Calu3 (cell line): ENCODE data around the gene PTPRN2. TPM values are rescaled to one million over a fixed set of nuclear protein-coding genes. Genes with fewer than 3 reads are reported as not detected.

ENCODE experiments used
- BruUV-seq: library from RNA; stranded (reverse); fragments of 400-500 nt; replicated peaks from 2 replicates; lab custom pipeline; 2021; lab: Mats Ljungman, UMichigan
- CTCF ChIA-PET: fragments of 300-600 bp; sonication (Branson Sonifier 250); formaldehyde crosslinking; loops from one replicate; lab custom pipeline; 2022; ENCODE audit warnings: antibody characterized with exemption; lab: Charles Lee
- DNase-seq: peaks from one replicate; pipeline ENCODE4 v3.0.0; 2022
- H3K27ac Mint-ChIP-seq: one replicate; pipeline ENCODE4 v1.8.0; 2022; ENCODE audit warnings: mixed read lengths; ENCODE audit not compliant: unreplicated experiment
- H3K27me3 Mint-ChIP-seq: one replicate; pipeline ENCODE4 v1.8.0; 2022; ENCODE audit warnings: mixed read lengths; ENCODE audit not compliant: unreplicated experiment
- H3K36me3 Mint-ChIP-seq: one replicate; pipeline ENCODE4 v1.8.0; 2022; ENCODE audit warnings: mild to moderate bottlenecking, moderate library complexity, mixed read lengths; ENCODE audit not compliant: insufficient read depth, unreplicated experiment
- H3K4me1 Mint-ChIP-seq: one replicate; pipeline ENCODE4 v1.8.0; 2022; ENCODE audit warnings: mild to moderate bottlenecking, low read depth, mixed read lengths; ENCODE audit not compliant: unreplicated experiment
- H3K4me3 Mint-ChIP-seq: one replicate; pipeline ENCODE4 v1.8.0; 2022; ENCODE audit warnings: mild to moderate bottlenecking, low read depth, moderate library complexity, mixed read lengths; ENCODE audit not compliant: unreplicated experiment
- H3K9me3 Mint-ChIP-seq: one replicate; pipeline ENCODE4 v1.8.0; 2022; ENCODE audit warnings: low read depth, mixed read lengths; ENCODE audit not compliant: unreplicated experiment
- CTCF ChIP-seq: fragments of 200-600 bp; IDR thresholded peaks from one replicate; pipeline ENCODE4 v1.8.0; 2022; ENCODE audit warnings: antibody characterized with exemption; ENCODE audit not compliant: unreplicated experiment
- intact Hi-C: fragments of 100-400 bp; cut with micrococcal nuclease; formaldehyde crosslinking; loops from one replicate; pipeline ENCODE4 v1.10.0; 2022; ENCODE audit not compliant: unreplicated experiment
- total RNA-seq: library from RNA; stranded (reverse); gene quantifications from 2 replicates; pipeline ENCODE4 v1.2.3, GENCODE V29; 2022

PTPRN2 gene
- total RNA-seq, 1 experiment from 2014 or later = 2.0 TPM

- BruUV-seq = no TSS peak
- TF ChIP-seq CTCF = no peak
Measured at GRCh38 chr7:157576415-157576814, 1011.2 kb downstream of the PTPRN2 start.

GRCh38 chr7:157575777-157576176 lies 1011.8 kb downstream of the PTPRN2 start:
- CTCF ChIA-PET = no interaction called here
- no TSS peak for BruUV-seq
- H3K4me3 Mint-ChIP-seq = no peak overlapping the region
- intact Hi-C loops = no loop called here
- TF ChIP-seq CTCF = no peak
- H3K27ac Mint-ChIP-seq = no peak overlapping the region
- H3K36me3 Mint-ChIP-seq = no peaks in the 10 kb centered on the region
- H3K4me1 Mint-ChIP-seq = no peaks in the 10 kb centered on the region
- no peaks in the 10 kb centered on the region for H3K9me3 Mint-ChIP-seq
- no peaks in the 10 kb centered on the region for H3K27me3 Mint-ChIP-seq
- DNase-seq = no peak

More at GRCh38 chr7:157576415-157576814, 1011.2 kb downstream of the PTPRN2 start:
- Mint-ChIP-seq H3K9me3 (no peaks in the 10 kb centered on the region), H3K4me1 (no peaks in the 10 kb centered on the region), H3K27ac (no peak overlapping the region), H3K36me3 (no peaks in the 10 kb centered on the region), H3K4me3 (no peak overlapping the region), H3K27me3 (no peaks in the 10 kb centered on the region)
- no peak for DNase-seq
- intact Hi-C loops = no loop called here
- CTCF ChIA-PET = no interaction called here

- intact Hi-C loops = no loop called here
- CTCF ChIA-PET = no interaction called here
- H3K4me1 Mint-ChIP-seq = no peaks in the 10 kb centered on the region
- TF ChIP-seq CTCF = no peak
- H3K27me3 Mint-ChIP-seq = no peaks in the 10 kb centered on the region
- H3K27ac Mint-ChIP-seq = no peak overlapping the region
- BruUV-seq = no TSS peak
- no peak overlapping the region for H3K4me3 Mint-ChIP-seq
- no peaks in the 10 kb centered on the region for H3K9me3 Mint-ChIP-seq
- H3K36me3 Mint-ChIP-seq = no peaks in the 10 kb centered on the region
- no peak for DNase-seq
Measured at GRCh38 chr7:157574914-157575586, 1012.6 kb downstream of the PTPRN2 start.

DNA sequence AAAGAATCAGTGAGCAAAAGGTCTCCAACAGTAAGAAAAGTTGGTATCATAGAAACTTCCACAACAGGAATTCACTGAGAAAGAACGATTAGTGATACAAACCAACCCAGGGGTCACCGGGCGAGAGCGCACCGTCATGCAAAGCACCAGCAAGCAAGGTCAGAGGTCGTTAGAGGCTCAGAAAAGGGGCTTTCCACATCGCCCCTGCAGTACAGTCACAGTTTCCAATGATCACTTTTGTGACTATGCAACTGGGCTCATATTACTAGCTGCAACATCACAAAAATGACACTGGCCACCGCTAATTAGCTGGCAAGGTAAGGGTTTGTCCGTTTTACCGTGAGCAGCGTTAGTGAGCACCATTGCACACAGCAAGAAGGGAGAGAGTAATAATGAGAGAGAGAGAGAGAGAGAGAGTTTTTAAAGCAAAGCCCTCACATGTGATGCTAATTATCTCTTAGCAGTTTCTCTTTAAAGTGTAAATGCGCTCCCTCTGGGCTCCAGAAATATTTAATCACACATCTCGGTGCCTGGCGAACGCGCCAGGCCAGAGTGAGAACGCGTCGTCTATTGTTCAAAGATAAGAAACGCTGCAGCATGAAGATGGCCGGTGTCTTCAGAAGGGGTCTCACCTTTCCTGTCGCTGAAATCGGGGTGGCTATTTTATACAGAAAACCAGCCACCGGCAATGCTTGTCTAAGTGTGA lies 1013.4 kb downstream of the PTPRN2 start:
- CTCF ChIA-PET = no interaction called here
- Mint-ChIP-seq H3K4me1 (no peaks in the 10 kb centered on the region), H3K27ac (no peak overlapping the region), H3K36me3 (no peaks in the 10 kb centered on the region), H3K9me3 (no peaks in the 10 kb centered on the region), H3K4me3 (no peak overlapping the region), H3K27me3 (no peaks in the 10 kb centered on the region)
- intact Hi-C loops = no loop called here
- BruUV-seq = no TSS peak
- TF ChIP-seq CTCF = no peak
- no peak for DNase-seq
